CD4-positive, alpha-beta T cell treated with Interleukin-15 for 4 hours (primary cell): ENCODE measurements around the gene SH3RF2.
"Not testable (repeated sequence)": the region's sequence is repeated elsewhere in the genome, so short reads cannot be mapped to it uniquely, and the experiment has no call there.

Experiments
- DNase-seq: peaks from one replicate; pipeline ENCODE4 v3.0.0-alpha.2; 2020; ENCODE audit warnings: low spot score

Gene SH3RF2

GRCh38 chr5:146007989-146008388, 71.6 kb downstream of the SH3RF2 start:
- no peak for DNase-seq

GRCh38 chr5:146009020-146009419, 72.6 kb downstream of the SH3RF2 start:
- DNase-seq, result no peak

- DNase-seq, result not testable (repeated sequence)
Measured at GRCh38 chr5:146010447-146010846, 74.1 kb downstream of the SH3RF2 start.

- no peak for DNase-seq
Measured at GRCh38 chr5:146013761-146014160, 77.4 kb downstream of the SH3RF2 start.

GRCh38 chr5:146015001-146015400, 78.6 kb downstream of the SH3RF2 start:
- no peak for DNase-seq

GRCh38 chr5:146016764-146017484, 80.5 kb downstream of the SH3RF2 start:
- no peak for DNase-seq

GRCh38 chr5:146018514-146019375, 82.4 kb downstream of the SH3RF2 start:
- no peak for DNase-seq

GRCh38 chr5:146020100-146020499, 83.7 kb downstream of the SH3RF2 start:
- DNase-seq, result no peak

- DNase-seq, result no peak
Measured at GRCh38 chr5:146024034-146024433, 87.7 kb downstream of the SH3RF2 start.

GRCh38 chr5:146025114-146025680, 88.8 kb downstream of the SH3RF2 start:
- no peak for DNase-seq

GRCh38 chr5:146025681-146026080, 89.3 kb downstream of the SH3RF2 start:
- DNase-seq, result no peak

GRCh38 chr5:146026307-146027010, 90.1 kb downstream of the SH3RF2 start:
- no peak for DNase-seq

GRCh38 chr5:146027751-146028150, 91.4 kb downstream of the SH3RF2 start:
- DNase-seq, result no peak

- DNase-seq, result no peak
Measured at GRCh38 chr5:146032911-146033310, 96.5 kb downstream of the SH3RF2 start.

- no peak for DNase-seq
Measured at GRCh38 chr5:146034127-146034526, 97.7 kb downstream of the SH3RF2 start.

- DNase-seq, result no peak
Measured at GRCh38 chr5:146034605-146035004, 98.2 kb downstream of the SH3RF2 start.

- DNase-seq, result no peak
Measured at GRCh38 chr5:146039420-146039819, 103.0 kb downstream of the SH3RF2 start.

GRCh38 chr5:146040527-146040926, 104.1 kb downstream of the SH3RF2 start:
- no peak for DNase-seq

GRCh38 chr5:146041180-146041789, 104.9 kb downstream of the SH3RF2 start:
- DNase-seq, result no peak

- no peak for DNase-seq
Measured at GRCh38 chr5:146042628-146043279, 106.4 kb downstream of the SH3RF2 start.

GRCh38 chr5:146043722-146044121, 107.3 kb downstream of the SH3RF2 start:
- DNase-seq, result no peak
